H9 (cell line): ENCODE measurements around the gene NCK1. TPM values are rescaled to one million over a fixed set of nuclear protein-coding genes. Genes with fewer than 3 reads are reported as not detected.

Source experiments
- DNase-seq: peaks from one replicate; pipeline ENCODE4 v3.0.0-alpha.2; 2017
- H2AFZ ChIP-seq: one replicate; pipeline ENCODE4 v1.6.1; 2013; ENCODE audit warnings: mild to moderate bottlenecking, low read length, control low read depth, moderate library complexity
- H2AK5ac ChIP-seq: 2 replicates; pipeline ENCODE4 v1.6.1; 2013; ENCODE audit warnings: low read length, control low read depth, mixed read lengths; ENCODE audit not compliant: insufficient read length
- H2BK120ac ChIP-seq: one replicate; pipeline ENCODE4 v1.6.1; 2013; ENCODE audit warnings: low read depth, mild to moderate bottlenecking, low read length, control low read depth, inconsistent platforms; ENCODE audit not compliant: poor library complexity, severe bottlenecking
- H2BK12ac ChIP-seq: 2 replicates; pipeline ENCODE4 v1.6.1; 2013; ENCODE audit warnings: low read length, control low read depth, mixed read lengths, low read depth; ENCODE audit not compliant: insufficient read length
- H2BK15ac ChIP-seq: 2 replicates; pipeline ENCODE4 v1.6.1; 2013; ENCODE audit warnings: low read depth, low read length, control low read depth
- H2BK20ac ChIP-seq: one replicate; pipeline ENCODE4 v1.6.1; 2013; ENCODE audit warnings: low read depth, mild to moderate bottlenecking, low read length, control low read depth, inconsistent platforms; ENCODE audit not compliant: poor library complexity, severe bottlenecking
- H2BK5ac ChIP-seq: 2 replicates; pipeline ENCODE4 v1.6.1; 2013; ENCODE audit warnings: low read length, control low read depth, mixed read lengths; ENCODE audit not compliant: insufficient read length
- H3K14ac ChIP-seq: 2 replicates; pipeline ENCODE4 v1.6.1; 2013; ENCODE audit warnings: low read length, control low read depth; ENCODE audit not compliant: insufficient read depth
- H3K18ac ChIP-seq: 2 replicates; pipeline ENCODE4 v1.6.1; 2013; ENCODE audit warnings: low read depth, mild to moderate bottlenecking, mixed read lengths, low read length, control low read depth; ENCODE audit not compliant: insufficient read length
- H3K23ac ChIP-seq: 2 replicates; pipeline ENCODE4 v1.6.1; 2013; ENCODE audit warnings: low read length, control low read depth, mixed read lengths, low read depth; ENCODE audit not compliant: insufficient read length
- H3K23me2 ChIP-seq: 2 replicates; pipeline ENCODE4 v1.6.1; 2013; ENCODE audit warnings: low read depth, mild to moderate bottlenecking, mixed read lengths, low read length, control low read depth; ENCODE audit not compliant: insufficient read length, poor library complexity, severe bottlenecking
- H3K27ac ChIP-seq: 2 replicates; pipeline ENCODE4 v1.5.1; 2013; ENCODE audit warnings: low read length, control low read depth, mixed read lengths, low read depth; ENCODE audit not compliant: insufficient read length
- H3K27me3 ChIP-seq: 2 replicates; pipeline ENCODE4 v1.6.1; 2013; ENCODE audit warnings: low read length, control low read depth, inconsistent platforms; ENCODE audit not compliant: insufficient read depth
- H3K4ac ChIP-seq: 2 replicates; pipeline ENCODE4 v1.6.1; 2013; ENCODE audit warnings: low read depth, mild to moderate bottlenecking, control low read depth, inconsistent platforms, low read length, moderate library complexity
- H3K4me1 ChIP-seq: 2 replicates; pipeline ENCODE4 v1.6.1; 2013; ENCODE audit warnings: low read length, control low read depth, inconsistent platforms; ENCODE audit not compliant: insufficient read depth
- H3K4me2 ChIP-seq: 2 replicates; pipeline ENCODE4 v1.6.1; 2013; ENCODE audit warnings: low read length, control low read depth, mixed read lengths; ENCODE audit not compliant: insufficient read length, insufficient read depth
- H3K56ac ChIP-seq: 2 replicates; pipeline ENCODE4 v1.6.1; 2013; ENCODE audit warnings: low read depth, mild to moderate bottlenecking, mixed read lengths, low read length, control low read depth; ENCODE audit not compliant: insufficient read length
- H3K79me1 ChIP-seq: 2 replicates; pipeline ENCODE4 v1.6.1; 2013; ENCODE audit warnings: low read depth, mild to moderate bottlenecking, moderate library complexity, low read length, control low read depth, inconsistent platforms; ENCODE audit not compliant: insufficient read depth, poor library complexity, severe bottlenecking
- H3K79me2 ChIP-seq: 2 replicates; pipeline ENCODE4 v1.6.1; 2013; ENCODE audit warnings: low read length, control low read depth, inconsistent platforms; ENCODE audit not compliant: insufficient read depth
- H3K9ac ChIP-seq: 2 replicates; pipeline ENCODE4 v1.6.1; 2013; ENCODE audit warnings: low read length, control low read depth, mixed read lengths; ENCODE audit not compliant: insufficient read length; ENCODE audit errors: extremely low read depth
- H3K9me3 ChIP-seq: one replicate; pipeline ENCODE4 v1.6.1; 2013; ENCODE audit warnings: low read depth, low read length, inconsistent platforms; ENCODE audit not compliant: control insufficient read depth
- H3T11ph ChIP-seq: one replicate; pipeline ENCODE4 v1.6.1; 2013; ENCODE audit warnings: mild to moderate bottlenecking, low read length, control low read depth, inconsistent platforms
- H4K20me1 ChIP-seq: one replicate; pipeline ENCODE4 v1.6.1; 2013; ENCODE audit not compliant: control insufficient read depth, insufficient read length, insufficient read depth
- H4K5ac ChIP-seq: 2 replicates; pipeline ENCODE4 v1.6.1; 2013; ENCODE audit warnings: low read depth, mild to moderate bottlenecking, mixed read lengths, low read length, control low read depth; ENCODE audit not compliant: insufficient read length
- H4K8ac ChIP-seq: replicated peaks from 2 replicates; pipeline ENCODE4 v1.6.1; 2013; ENCODE audit warnings: low read length, control low read depth, mixed read lengths, low read depth; ENCODE audit not compliant: insufficient read length
- H4K91ac ChIP-seq: 2 replicates; pipeline ENCODE4 v1.6.1; 2013; ENCODE audit warnings: low read depth, mild to moderate bottlenecking, moderate library complexity, mixed read lengths, low read length, control low read depth; ENCODE audit not compliant: insufficient read length
- H3K27ac Mint-ChIP-seq, 3 experiments: 2 replicates in 2 of 3; 3 replicates in 1 of 3; pipeline ENCODE4 v1.8.0; 2020 to 2021; ENCODE audit warnings: mixed read lengths in 3 of 3, mild to moderate bottlenecking in 1 of 3, moderate library complexity in 1 of 3
- H3K27me3 Mint-ChIP-seq: 2 replicates; pipeline ENCODE4 v1.8.0; 2021; ENCODE audit warnings: low read depth, mild to moderate bottlenecking, moderate library complexity, mixed read lengths
- H3K36me3 Mint-ChIP-seq, 3 experiments: 2 replicates in 2 of 3; 3 replicates in 1 of 3; pipeline ENCODE4 v1.8.0; 2020 to 2021; ENCODE audit warnings: low read depth in 3 of 3, mixed read lengths in 3 of 3; ENCODE audit not compliant: insufficient read depth in 1 of 3
- H3K4me1 Mint-ChIP-seq, 2 experiments: 2 replicates each; pipeline ENCODE4 v1.8.0; 2020; ENCODE audit warnings: mixed read lengths in 2 of 2
- H3K4me3 Mint-ChIP-seq, 2 experiments: 2 replicates in 1 of 2; 3 replicates in 1 of 2; pipeline ENCODE4 v1.8.0; 2020 to 2021; ENCODE audit warnings: mild to moderate bottlenecking in 2 of 2, mixed read lengths in 2 of 2, moderate library complexity in 1 of 2
- H3K9me3 Mint-ChIP-seq, 2 experiments: 2 replicates in 1 of 2; 3 replicates in 1 of 2; pipeline ENCODE4 v1.8.0; 2020; ENCODE audit warnings: mild to moderate bottlenecking in 2 of 2, mixed read lengths in 2 of 2, moderate library complexity in 1 of 2
- CTCF ChIP-seq: fragments of 200-600 bp; sonication (generic); conservative IDR thresholded peaks from 3 replicates; pipeline ENCODE4 v1.8.0; 2021; ENCODE audit warnings: antibody characterized with exemption, mild to moderate bottlenecking
- WGBS: extraction: QIAGEN DNeasy Blood & Tissue Kit; methylation state at CpG from one replicate; pipeline ENCODE4 v1.1.7; 2013; ENCODE audit warnings: missing lambda C conversion rate, low lambda C conversion rate, mixed read lengths; ENCODE audit not compliant: insufficient read length; ENCODE audit errors: extremely low coverage; 5-methylcytosine and 5-hydroxymethylcytosine counted together
- total RNA-seq: library from RNA; stranded (reverse); gene quantifications from 2 replicates; pipeline ENCODE4 v1.2.1, GENCODE V29; 2021

Gene NCK1
- total RNA-seq, 1 experiment from 2014 or later: 26.4 TPM

- Histone ChIP-seq H3K4ac (no peak overlapping the region), H4K5ac (no peak overlapping the region), H3T11ph (no peak overlapping the region), H4K8ac (no peak overlapping the region), H2BK12ac (no peak overlapping the region), H4K91ac (no peak overlapping the region), H3K4me1 (peaks cover 2% of the 10 kb centered on the region; the same call in 1 of the 2 replicates), H3K23ac (no peak overlapping the region), H2BK20ac (no peak overlapping the region), H3K9me3 (no peaks in the 10 kb centered on the region), H2BK120ac (no peak overlapping the region), H3K14ac (no peak overlapping the region), H3K56ac (no peak overlapping the region), H3K4me2 (no peak overlapping the region), H3K27ac (no peak overlapping the region), H3K27me3 (no peaks in the 10 kb centered on the region), H2AK5ac (no peak overlapping the region), H2BK15ac (no peak overlapping the region), H2BK5ac (no peak overlapping the region), H3K23me2 (no peaks in the 10 kb centered on the region), H2AFZ (no peak overlapping the region), H4K20me1 (no peaks in the 10 kb centered on the region), H3K79me2 (no peaks in the 10 kb centered on the region), H3K79me1 (no peaks in the 10 kb centered on the region), H3K9ac (no peak overlapping the region), H3K18ac (no peak overlapping the region)
- WGBS: no CpG with 5 or more reads among the region's 1 CpG
- Mint-ChIP-seq H3K27ac (no peak overlapping the region), H3K36me3 (no peaks in the 10 kb centered on the region), H3K9me3 (no peaks in the 10 kb centered on the region), H3K27me3 (no peaks in the 10 kb centered on the region), H3K4me3 (no peak overlapping the region), H3K4me1 (peaks cover 16 to 20% of the 10 kb centered on the region in 2 experiments)
- TF ChIP-seq CTCF: no peak
- no peak for DNase-seq
Measured at GRCh38 chr3:136952292-136952691, 90.3 kb downstream of the NCK1 start.
